ENCODE results near the gene CCL2. TPM values are rescaled to one million over a fixed set of nuclear protein-coding genes. Genes with fewer than 3 reads are reported as not detected.

Gene CCL2
- polyA plus RNA-seq, 3 donors: 14.9 to 17.8 (median 15.7) TPM

DNA sequence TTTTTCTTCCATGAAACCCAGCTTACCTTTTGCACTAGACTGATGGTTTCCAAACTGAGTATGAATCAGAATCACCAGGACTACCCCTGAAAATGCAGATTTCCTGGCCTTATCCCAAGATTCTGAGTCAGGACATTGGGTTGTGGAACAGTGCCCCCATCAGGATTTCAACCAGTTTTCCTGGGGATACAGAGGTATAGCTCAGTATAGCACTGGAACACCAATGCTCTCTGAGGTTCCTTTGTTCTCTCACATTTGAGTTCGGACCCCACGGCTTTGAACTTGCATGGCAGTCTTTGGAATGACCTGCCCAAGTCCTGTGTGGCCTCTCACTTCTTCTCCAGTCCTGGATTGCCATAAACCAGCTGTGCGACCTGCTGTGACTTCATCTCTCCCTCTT, 51.4 kb downstream of the CCL2 start:
- no peak for DNase-seq

Other genes starting within 250 kb of the CCL2 start
- gene CCL7, start 14.9 kb downstream of the CCL2 start, polyA plus RNA-seq (ENCODE audit: insufficient read length in 3 of 3): not detected
- 1 to 10 TPM in 2 of 3 donors, under 1 TPM in 1; 0.43 to 1.2 (median 1.2) TPM for gene CCL11, start 30.5 kb downstream of the CCL2 start, polyA plus RNA-seq (ENCODE audit: insufficient read length in 3 of 3)
- under 1 TPM in 2 of 3 donors, not detected in 1; 0.09 to 0.18 TPM for gene CCL8, start 64.2 kb downstream of the CCL2 start, polyA plus RNA-seq (ENCODE audit: insufficient read length in 3 of 3)
- gene CCL13, start 101.2 kb downstream of the CCL2 start, polyA plus RNA-seq (ENCODE audit: insufficient read length in 3 of 3): under 1 TPM in 2 of 3 donors, not detected in 1; 0.10 to 0.27 TPM
- not detected for gene CCL1, start 107.9 kb downstream of the CCL2 start, polyA plus RNA-seq (ENCODE audit: insufficient read length in 3 of 3)